GM23338 (cell line): ENCODE data around the gene POLR2B. TPM values are rescaled to one million over a fixed set of nuclear protein-coding genes. Genes with fewer than 3 reads are reported as not detected.

ENCODE experiments used
- ATAC-seq: fragments of 200-7000 bp; cut with Tn5 transposase; 3 replicates; pipeline ENCODE4 v1.9.1; 2020
- DNase-seq: peaks from one replicate; pipeline ENCODE4 v3.0.0-alpha.2; 2015; ENCODE audit warnings: low spot score
- H2AFZ ChIP-seq: fragments of 200-600 bp; sonication (generic); 2 replicates; pipeline ENCODE4 v1.8.0; 2016; ENCODE audit warnings: antibody characterized with exemption, mild to moderate bottlenecking, moderate library complexity
- H3F3A ChIP-seq: fragments of 200-600 bp; sonication (generic); replicated peaks from 2 replicates; pipeline ENCODE4 v1.8.0; 2017; ENCODE audit warnings: antibody characterized with exemption, mixed run types, low read depth
- H3K27ac ChIP-seq: fragments of 200-600 bp; sonication (generic); 2 replicates; pipeline ENCODE4 v1.6.1; 2016; ENCODE audit warnings: low read depth
- H3K27me3 ChIP-seq: fragments of 200-600 bp; sonication (generic); 2 replicates; pipeline ENCODE4 v1.8.0; 2016; ENCODE audit warnings: mild to moderate bottlenecking, mixed run types, moderate library complexity; ENCODE audit not compliant: insufficient read depth
- H3K36me3 ChIP-seq: fragments of 200-600 bp; sonication (generic); 2 replicates; pipeline ENCODE4 v1.8.0; 2016; ENCODE audit warnings: mild to moderate bottlenecking; ENCODE audit not compliant: insufficient read depth
- H3K4me1 ChIP-seq: fragments of 200-600 bp; sonication (generic); 2 replicates; pipeline ENCODE4 v1.8.0; 2016; ENCODE audit warnings: mild to moderate bottlenecking, moderate library complexity; ENCODE audit not compliant: insufficient read depth
- H3K4me2 ChIP-seq: fragments of 200-600 bp; sonication (generic); 2 replicates; pipeline ENCODE4 v1.7.1; 2017; ENCODE audit warnings: mixed run types
- H3K4me3 ChIP-seq: fragments of 200-600 bp; sonication (generic); 2 replicates; pipeline ENCODE4 v1.6.1; 2016; ENCODE audit warnings: mixed run types
- H3K79me2 ChIP-seq: fragments of 200-600 bp; sonication (generic); replicated peaks from 2 replicates; pipeline ENCODE4 v1.8.0; 2017; ENCODE audit warnings: mild to moderate bottlenecking; ENCODE audit not compliant: insufficient read depth
- H3K9me2 ChIP-seq: fragments of 200-600 bp; sonication (generic); 2 replicates; pipeline ENCODE4 v1.8.0; 2017; ENCODE audit not compliant: insufficient read depth
- H4K20me1 ChIP-seq: fragments of 200-600 bp; sonication (generic); replicated peaks from 2 replicates; pipeline ENCODE4 v1.8.0; 2017; ENCODE audit warnings: mild to moderate bottlenecking; ENCODE audit not compliant: insufficient read depth
- H3K27ac Mint-ChIP-seq: 2 replicates; pipeline ENCODE4 v1.8.0; 2020; ENCODE audit warnings: inconsistent platforms, mild to moderate bottlenecking, moderate library complexity, mixed read lengths
- H3K27me3 Mint-ChIP-seq: 3 replicates; pipeline ENCODE4 v1.8.0; 2022; ENCODE audit warnings: low read depth, mild to moderate bottlenecking, moderate library complexity, mixed read lengths, inconsistent platforms; ENCODE audit not compliant: insufficient read depth, poor library complexity
- H3K36me3 Mint-ChIP-seq: 3 replicates; pipeline ENCODE4 v1.8.0; 2021; ENCODE audit warnings: low read depth, mild to moderate bottlenecking, inconsistent platforms, moderate library complexity, mixed read lengths
- H3K4me1 Mint-ChIP-seq: 3 replicates; pipeline ENCODE4 v1.8.0; 2020; ENCODE audit warnings: mild to moderate bottlenecking, inconsistent platforms, mixed read lengths
- H3K4me3 Mint-ChIP-seq: 3 replicates; pipeline ENCODE4 v1.8.0; 2021; ENCODE audit warnings: moderate library complexity, mild to moderate bottlenecking, inconsistent platforms, mixed read lengths
- H3K9me3 Mint-ChIP-seq: 3 replicates; pipeline ENCODE4 v1.8.0; 2020; ENCODE audit warnings: moderate library complexity, mild to moderate bottlenecking, inconsistent platforms, mixed read lengths
- CREB1 ChIP-seq: fragments of 250-450 bp; sonication (Bioruptor Pico); IDR thresholded peaks from 2 replicates; pipeline ENCODE4 v1.5.0; 2020; ENCODE audit warnings: low read depth, mild to moderate bottlenecking, moderate library complexity
- EZH2 ChIP-seq: fragments of 200-600 bp; sonication (generic); IDR thresholded peaks from one replicate; pipeline ENCODE4 v1.8.0; 2017; ENCODE audit warnings: antibody characterized with exemption, mild to moderate bottlenecking, low read depth; ENCODE audit not compliant: unreplicated experiment
- EZH2phosphoT487 ChIP-seq: fragments of 200-600 bp; sonication (generic); IDR thresholded peaks from one replicate; pipeline ENCODE4 v1.8.1; 2018; ENCODE audit warnings: antibody characterized with exemption; ENCODE audit not compliant: unreplicated experiment
- JUNB ChIP-seq: IDR thresholded peaks from one replicate; pipeline ENCODE4 v1.6.1; 2016; ENCODE audit warnings: antibody characterized with exemption; ENCODE audit not compliant: unreplicated experiment
- NANOG ChIP-seq: IDR thresholded peaks from 2 replicates; pipeline ENCODE4 v1.6.1; 2016; ENCODE audit warnings: antibody characterized with exemption, borderline replicate concordance
- POLR2AphosphoS5 ChIP-seq: IDR thresholded peaks from 2 replicates; pipeline ENCODE4 v1.6.1; 2016; ENCODE audit warnings: antibody characterized with exemption, low read depth
- STAT1 ChIP-seq: IDR thresholded peaks from one replicate; pipeline ENCODE4 v1.6.1; 2016; ENCODE audit warnings: antibody characterized with exemption; ENCODE audit not compliant: unreplicated experiment
- ZNF331 ChIP-seq: fragments of 250-450 bp; sonication (Bioruptor Pico); IDR thresholded peaks from 2 replicates; pipeline ENCODE4 v1.5.0; 2020; ENCODE audit warnings: low read depth, mild to moderate bottlenecking, moderate library complexity
- polyA plus RNA-seq: library from polyadenylated mRNA; unstranded; fragments of >200 nt; fragmentation: Nextera tagmentation; extraction: Ambion mirVana; gene quantifications from 2 replicates; pipeline ENCODE4 v1.2.1, GENCODE V29; 2016
- total RNA-seq: library from RNA; depleted of rRNA; stranded (reverse); fragments of >200 nt; shearing (Covaris generic); gene quantifications from 2 replicates; pipeline ENCODE4 v1.2.3, GENCODE V29; 2014
- TF ChIP-seq, protein P1 (sequence below): IDR thresholded peaks from one replicate; pipeline ENCODE4 v1.6.1; 2018; ENCODE audit warnings: antibody characterized with exemption; ENCODE audit not compliant: unreplicated experiment
- TF ChIP-seq, protein P2 (sequence below): IDR thresholded peaks from 2 replicates; pipeline ENCODE4 v1.6.1; 2016; ENCODE audit warnings: antibody characterized with exemption
- TF ChIP-seq, protein P3 (sequence below), 2 experiments: fragments of 200-600 bp in 1 of 2; sonication (generic) in 1 of 2; conservative IDR thresholded peaks; 2 replicates each; pipeline versions ENCODE4 v1.5.1 to v1.6.1; 2016 to 2017; ENCODE audit warnings: antibody characterized with exemption in 2 of 2, low read depth in 2 of 2, mild to moderate bottlenecking in 2 of 2, moderate library complexity in 1 of 2
- TF ChIP-seq, protein P4 (sequence below): fragments of 250-450 bp; sonication (Bioruptor Pico); IDR thresholded peaks from 2 replicates; pipeline ENCODE4 v1.5.0; 2020; ENCODE audit warnings: mild to moderate bottlenecking, moderate library complexity

Gene POLR2B
- total and polyA plus RNA-seq, 2 experiments from 2014 or later: 56.5 to 165 TPM

DNA sequence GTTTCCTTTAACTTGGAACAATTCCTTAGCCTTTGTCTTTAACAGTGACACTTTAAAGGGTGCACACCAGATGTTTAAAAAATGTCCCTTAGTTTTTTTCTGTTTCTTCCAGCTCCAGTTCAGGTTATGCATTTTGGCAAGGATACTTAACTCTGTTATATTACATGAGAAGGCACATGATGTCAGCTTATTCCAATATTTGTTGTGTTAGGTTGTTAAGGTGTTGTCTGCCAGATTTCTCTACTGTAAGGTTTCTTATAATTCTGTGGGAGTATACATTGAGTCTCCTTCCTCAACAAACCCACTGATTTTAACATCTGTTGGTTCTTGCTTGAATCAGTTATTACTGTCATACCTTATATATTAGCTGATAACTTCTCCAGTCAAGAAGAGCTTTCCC lies 37.7 kb upstream of the POLR2B start (continued):
- TF ChIP-seq, protein P1, sequence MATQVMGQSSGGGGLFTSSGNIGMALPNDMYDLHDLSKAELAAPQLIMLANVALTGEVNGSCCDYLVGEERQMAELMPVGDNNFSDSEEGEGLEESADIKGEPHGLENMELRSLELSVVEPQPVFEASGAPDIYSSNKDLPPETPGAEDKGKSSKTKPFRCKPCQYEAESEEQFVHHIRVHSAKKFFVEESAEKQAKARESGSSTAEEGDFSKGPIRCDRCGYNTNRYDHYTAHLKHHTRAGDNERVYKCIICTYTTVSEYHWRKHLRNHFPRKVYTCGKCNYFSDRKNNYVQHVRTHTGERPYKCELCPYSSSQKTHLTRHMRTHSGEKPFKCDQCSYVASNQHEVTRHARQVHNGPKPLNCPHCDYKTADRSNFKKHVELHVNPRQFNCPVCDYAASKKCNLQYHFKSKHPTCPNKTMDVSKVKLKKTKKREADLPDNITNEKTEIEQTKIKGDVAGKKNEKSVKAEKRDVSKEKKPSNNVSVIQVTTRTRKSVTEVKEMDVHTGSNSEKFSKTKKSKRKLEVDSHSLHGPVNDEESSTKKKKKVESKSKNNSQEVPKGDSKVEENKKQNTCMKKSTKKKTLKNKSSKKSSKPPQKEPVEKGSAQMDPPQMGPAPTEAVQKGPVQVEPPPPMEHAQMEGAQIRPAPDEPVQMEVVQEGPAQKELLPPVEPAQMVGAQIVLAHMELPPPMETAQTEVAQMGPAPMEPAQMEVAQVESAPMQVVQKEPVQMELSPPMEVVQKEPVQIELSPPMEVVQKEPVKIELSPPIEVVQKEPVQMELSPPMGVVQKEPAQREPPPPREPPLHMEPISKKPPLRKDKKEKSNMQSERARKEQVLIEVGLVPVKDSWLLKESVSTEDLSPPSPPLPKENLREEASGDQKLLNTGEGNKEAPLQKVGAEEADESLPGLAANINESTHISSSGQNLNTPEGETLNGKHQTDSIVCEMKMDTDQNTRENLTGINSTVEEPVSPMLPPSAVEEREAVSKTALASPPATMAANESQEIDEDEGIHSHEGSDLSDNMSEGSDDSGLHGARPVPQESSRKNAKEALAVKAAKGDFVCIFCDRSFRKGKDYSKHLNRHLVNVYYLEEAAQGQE: no peak
- TF ChIP-seq POLR2AphosphoS5: no peak

DNA sequence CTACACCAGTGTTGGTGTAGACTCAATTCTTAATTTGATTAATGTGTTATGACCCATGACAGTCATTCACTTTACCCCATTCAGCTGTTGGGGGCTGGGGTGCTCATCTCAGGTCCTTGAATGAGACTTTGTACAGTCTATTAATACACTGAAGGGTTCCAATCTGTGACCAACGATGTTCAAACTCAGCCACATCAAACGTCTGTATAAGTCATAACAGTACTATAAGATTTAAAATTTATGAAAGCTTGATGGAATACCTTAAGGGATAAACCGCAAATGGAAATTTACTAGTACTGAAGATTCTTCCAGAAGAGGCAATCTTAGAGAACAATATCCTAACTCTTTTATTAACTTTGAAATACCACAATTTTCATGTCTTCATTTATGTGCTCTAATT lies 37.3 kb upstream of the POLR2B start:
- Histone ChIP-seq H3K4me3 (no peak overlapping the region), H3K9me2 (no peaks in the 10 kb centered on the region), H2AFZ (no peak overlapping the region), H4K20me1 (peaks cover 6% of the 10 kb centered on the region; the same call in 1 of the 2 replicates), H3K27ac (no peak overlapping the region), H3K27me3 (no peaks in the 10 kb centered on the region), H3K4me2 (no peak overlapping the region), H3F3A (no peaks in the 10 kb centered on the region), H3K4me1 (no peaks in the 10 kb centered on the region), H3K79me2 (no peaks in the 10 kb centered on the region), H3K36me3 (no peaks in the 10 kb centered on the region)
- Mint-ChIP-seq H3K27me3 (no peaks in the 10 kb centered on the region), H3K4me1 (no peaks in the 10 kb centered on the region), H3K9me3 (no peaks in the 10 kb centered on the region), H3K36me3 (peaks cover 3% of the 10 kb centered on the region; the same call in 1 of the 3 replicates), H3K4me3 (no peak overlapping the region), H3K27ac (no peak overlapping the region)
- ATAC-seq: no peak
- no peak for DNase-seq
- TF ChIP-seq EZH2phosphoT487 (no peak), ZNF331 (CRISPR knock-in tag) (no peak), JUNB (no peak), POLR2AphosphoS5 (no peak), CREB1 (CRISPR knock-in tag) (no peak), STAT1 (no peak), NANOG (no peak), EZH2 (no peak)
- TF ChIP-seq, protein P2, sequence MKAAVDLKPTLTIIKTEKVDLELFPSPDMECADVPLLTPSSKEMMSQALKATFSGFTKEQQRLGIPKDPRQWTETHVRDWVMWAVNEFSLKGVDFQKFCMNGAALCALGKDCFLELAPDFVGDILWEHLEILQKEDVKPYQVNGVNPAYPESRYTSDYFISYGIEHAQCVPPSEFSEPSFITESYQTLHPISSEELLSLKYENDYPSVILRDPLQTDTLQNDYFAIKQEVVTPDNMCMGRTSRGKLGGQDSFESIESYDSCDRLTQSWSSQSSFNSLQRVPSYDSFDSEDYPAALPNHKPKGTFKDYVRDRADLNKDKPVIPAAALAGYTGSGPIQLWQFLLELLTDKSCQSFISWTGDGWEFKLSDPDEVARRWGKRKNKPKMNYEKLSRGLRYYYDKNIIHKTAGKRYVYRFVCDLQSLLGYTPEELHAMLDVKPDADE: no peak
- TF ChIP-seq, protein P3, sequence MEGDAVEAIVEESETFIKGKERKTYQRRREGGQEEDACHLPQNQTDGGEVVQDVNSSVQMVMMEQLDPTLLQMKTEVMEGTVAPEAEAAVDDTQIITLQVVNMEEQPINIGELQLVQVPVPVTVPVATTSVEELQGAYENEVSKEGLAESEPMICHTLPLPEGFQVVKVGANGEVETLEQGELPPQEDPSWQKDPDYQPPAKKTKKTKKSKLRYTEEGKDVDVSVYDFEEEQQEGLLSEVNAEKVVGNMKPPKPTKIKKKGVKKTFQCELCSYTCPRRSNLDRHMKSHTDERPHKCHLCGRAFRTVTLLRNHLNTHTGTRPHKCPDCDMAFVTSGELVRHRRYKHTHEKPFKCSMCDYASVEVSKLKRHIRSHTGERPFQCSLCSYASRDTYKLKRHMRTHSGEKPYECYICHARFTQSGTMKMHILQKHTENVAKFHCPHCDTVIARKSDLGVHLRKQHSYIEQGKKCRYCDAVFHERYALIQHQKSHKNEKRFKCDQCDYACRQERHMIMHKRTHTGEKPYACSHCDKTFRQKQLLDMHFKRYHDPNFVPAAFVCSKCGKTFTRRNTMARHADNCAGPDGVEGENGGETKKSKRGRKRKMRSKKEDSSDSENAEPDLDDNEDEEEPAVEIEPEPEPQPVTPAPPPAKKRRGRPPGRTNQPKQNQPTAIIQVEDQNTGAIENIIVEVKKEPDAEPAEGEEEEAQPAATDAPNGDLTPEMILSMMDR (conservative IDR thresholded peaks at IDR 0.05; ENCODE audit: low read depth in 2 of 2): no peak
- TF ChIP-seq, protein P4, sequence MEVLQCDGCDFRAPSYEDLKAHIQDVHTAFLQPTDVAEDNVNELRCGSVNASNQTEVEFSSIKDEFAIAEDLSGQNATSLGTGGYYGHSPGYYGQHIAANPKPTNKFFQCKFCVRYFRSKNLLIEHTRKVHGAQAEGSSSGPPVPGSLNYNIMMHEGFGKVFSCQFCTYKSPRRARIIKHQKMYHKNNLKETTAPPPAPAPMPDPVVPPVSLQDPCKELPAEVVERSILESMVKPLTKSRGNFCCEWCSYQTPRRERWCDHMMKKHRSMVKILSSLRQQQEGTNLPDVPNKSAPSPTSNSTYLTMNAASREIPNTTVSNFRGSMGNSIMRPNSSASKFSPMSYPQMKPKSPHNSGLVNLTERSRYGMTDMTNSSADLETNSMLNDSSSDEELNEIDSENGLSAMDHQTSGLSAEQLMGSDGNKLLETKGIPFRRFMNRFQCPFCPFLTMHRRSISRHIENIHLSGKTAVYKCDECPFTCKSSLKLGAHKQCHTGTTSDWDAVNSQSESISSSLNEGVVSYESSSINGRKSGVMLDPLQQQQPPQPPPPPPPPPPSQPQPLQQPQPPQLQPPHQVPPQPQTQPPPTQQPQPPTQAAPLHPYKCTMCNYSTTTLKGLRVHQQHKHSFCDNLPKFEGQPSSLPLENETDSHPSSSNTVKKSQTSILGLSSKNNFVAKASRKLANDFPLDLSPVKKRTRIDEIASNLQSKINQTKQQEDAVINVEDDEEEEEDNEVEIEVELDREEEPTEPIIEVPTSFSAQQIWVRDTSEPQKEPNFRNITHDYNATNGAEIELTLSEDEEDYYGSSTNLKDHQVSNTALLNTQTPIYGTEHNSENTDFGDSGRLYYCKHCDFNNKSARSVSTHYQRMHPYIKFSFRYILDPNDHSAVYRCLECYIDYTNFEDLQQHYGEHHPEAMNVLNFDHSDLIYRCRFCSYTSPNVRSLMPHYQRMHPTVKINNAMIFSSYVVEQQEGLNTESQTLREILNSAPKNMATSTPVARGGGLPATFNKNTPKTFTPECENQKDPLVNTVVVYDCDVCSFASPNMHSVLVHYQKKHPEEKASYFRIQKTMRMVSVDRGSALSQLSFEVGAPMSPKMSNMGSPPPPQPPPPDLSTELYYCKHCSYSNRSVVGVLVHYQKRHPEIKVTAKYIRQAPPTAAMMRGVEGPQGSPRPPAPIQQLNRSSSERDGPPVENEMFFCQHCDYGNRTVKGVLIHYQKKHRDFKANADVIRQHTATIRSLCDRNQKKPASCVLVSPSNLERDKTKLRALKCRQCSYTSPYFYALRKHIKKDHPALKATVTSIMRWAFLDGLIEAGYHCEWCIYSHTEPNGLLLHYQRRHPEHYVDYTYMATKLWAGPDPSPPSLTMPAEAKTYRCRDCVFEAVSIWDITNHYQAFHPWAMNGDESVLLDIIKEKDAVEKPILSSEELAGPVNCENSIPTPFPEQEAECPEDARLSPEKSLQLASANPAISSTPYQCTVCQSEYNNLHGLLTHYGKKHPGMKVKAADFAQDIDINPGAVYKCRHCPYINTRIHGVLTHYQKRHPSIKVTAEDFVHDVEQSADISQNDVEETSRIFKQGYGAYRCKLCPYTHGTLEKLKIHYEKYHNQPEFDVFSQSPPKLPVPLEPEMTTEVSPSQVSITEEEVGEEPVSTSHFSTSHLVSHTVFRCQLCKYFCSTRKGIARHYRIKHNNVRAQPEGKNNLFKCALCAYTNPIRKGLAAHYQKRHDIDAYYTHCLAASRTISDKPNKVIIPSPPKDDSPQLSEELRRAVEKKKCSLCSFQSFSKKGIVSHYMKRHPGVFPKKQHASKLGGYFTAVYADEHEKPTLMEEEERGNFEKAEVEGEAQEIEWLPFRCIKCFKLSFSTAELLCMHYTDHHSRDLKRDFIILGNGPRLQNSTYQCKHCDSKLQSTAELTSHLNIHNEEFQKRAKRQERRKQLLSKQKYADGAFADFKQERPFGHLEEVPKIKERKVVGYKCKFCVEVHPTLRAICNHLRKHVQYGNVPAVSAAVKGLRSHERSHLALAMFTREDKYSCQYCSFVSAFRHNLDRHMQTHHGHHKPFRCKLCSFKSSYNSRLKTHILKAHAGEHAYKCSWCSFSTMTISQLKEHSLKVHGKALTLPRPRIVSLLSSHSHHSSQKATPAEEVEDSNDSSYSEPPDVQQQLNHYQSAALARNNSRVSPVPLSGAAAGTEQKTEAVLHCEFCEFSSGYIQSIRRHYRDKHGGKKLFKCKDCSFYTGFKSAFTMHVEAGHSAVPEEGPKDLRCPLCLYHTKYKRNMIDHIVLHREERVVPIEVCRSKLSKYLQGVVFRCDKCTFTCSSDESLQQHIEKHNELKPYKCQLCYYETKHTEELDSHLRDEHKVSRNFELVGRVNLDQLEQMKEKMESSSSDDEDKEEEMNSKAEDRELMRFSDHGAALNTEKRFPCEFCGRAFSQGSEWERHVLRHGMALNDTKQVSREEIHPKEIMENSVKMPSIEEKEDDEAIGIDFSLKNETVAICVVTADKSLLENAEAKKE: no peak
